A549 treated with AZD9567 at 1 μM for 4 hours (cell line): Measurements from ENCODE around the gene FXYD5. TPM values are rescaled to one million over a fixed set of nuclear protein-coding genes. Genes with fewer than 3 reads are reported as not detected.

ENCODE experiments used
- total RNA-seq: library from RNA; stranded (reverse); fragments of 200-300 nt; extraction: Qiagen RNA extraction; gene quantifications from 5 replicates; pipeline ENCODE4 v1.2.3, GENCODE V29; 2022; ENCODE audit not compliant: insufficient read depth

Gene FXYD5
- total RNA-seq: 172 to 212 TPM (median 198 TPM) in 5 replicates

GRCh38 chr19:35154525-35155406 is at the start of gene FXYD5:
Gene FXYD5 (plus strand): TSS chr19:35154735. CDS start chr19:35155551, 816 bp downstream.

GRCh38 chr19:35115177-35115951 is 39.2 kb upstream of the FXYD5 start, which contains the start of gene FXYD3:
Gene FXYD3 (plus strand): TSS chr19:35115823. CDS start chr19:35119377, 3,554 bp downstream.

GRCh38 chr19:35134601-35135242 is 19.8 kb upstream of the FXYD5 start, which contains the start of gene LGI4:
Gene LGI4 (minus strand): TSS chr19:35135059. CDS start chr19:35134680, 379 bp downstream.

GRCh38 chr19:35138305-35138892 is 16.1 kb upstream of the FXYD5 start, which contains the start of gene FXYD1:
Gene FXYD1 (plus strand): TSS chr19:35138824. CDS start chr19:35140080, 1,256 bp downstream.

GRCh38 chr19:35143231-35143715 is 11.3 kb upstream of the FXYD5 start, which contains the start of gene FXYD7:
Gene FXYD7 (plus strand): TSS chr19:35143255. CDS start chr19:35143334, 79 bp downstream.

Other genes starting within 250 kb of the FXYD5 start
- 5.3 to 6.1 TPM (median 5.6 TPM) in 5 replicates for gene ZNF30, start 227.8 kb upstream of the FXYD5 start, total RNA-seq
- gene ZNF792, start 190.5 kb upstream of the FXYD5 start, total RNA-seq: 0.49 to 1.5 TPM (median 1.3 TPM) in 5 replicates
- 129 to 140 TPM (median 137 TPM) in 5 replicates for gene GRAMD1A, start 154.4 kb upstream of the FXYD5 start, total RNA-seq
- gene SCN1B, start 124.3 kb upstream of the FXYD5 start, total RNA-seq: 8.7 to 17.8 TPM (median 17.2 TPM) in 5 replicates
- 0.09 to 0.20 TPM (median 0.13 TPM) in 3 of 5 replicates, not detected in the others for gene HPN, start 113.0 kb upstream of the FXYD5 start, total RNA-seq
- 0.17 to 0.50 TPM (median 0.35 TPM) in 4 of 5 replicates, not detected in the other for gene FXYD3, start 38.9 kb upstream of the FXYD5 start, total RNA-seq
- gene LGI4, start 19.7 kb upstream of the FXYD5 start, total RNA-seq: 0.07 to 0.32 TPM (median 0.22 TPM) in 4 of 5 replicates, not detected in the other
- 0.21 to 0.88 TPM (median 0.29 TPM) in 4 of 5 replicates, not detected in the other for gene FXYD1, start 15.9 kb upstream of the FXYD5 start, total RNA-seq
- gene FXYD7, start 11.5 kb upstream of the FXYD5 start, total RNA-seq: 0.21 to 0.29 TPM (median 0.23 TPM) in 4 of 5 replicates, not detected in the other
- gene FAM187B, start 74.0 kb downstream of the FXYD5 start, total RNA-seq: not detected in 5 replicates
- gene LSR, start 94.3 kb downstream of the FXYD5 start, total RNA-seq: 5.7 to 11.3 TPM (median 9.0 TPM) in 5 replicates
- 127 to 152 TPM (median 146 TPM) in 5 replicates for gene USF2, start 114.2 kb downstream of the FXYD5 start, total RNA-seq
- gene HAMP, start 127.8 kb downstream of the FXYD5 start, total RNA-seq: 0.06 to 0.27 TPM (median 0.12 TPM) in 4 of 5 replicates, not detected in the other
- 0.09 to 0.13 TPM in 2 of 5 replicates, not detected in the others for gene MAG, start 137.4 kb downstream of the FXYD5 start, total RNA-seq
- gene CD22, start 174.5 kb downstream of the FXYD5 start, total RNA-seq: 0.65 to 1.4 TPM (median 0.98 TPM) in 4 of 5 replicates, not detected in the other
- 0.05 TPM in 1 of 5 replicates, not detected in the others for gene FFAR1, start 193.2 kb downstream of the FXYD5 start, total RNA-seq
- gene FFAR3, start 203.7 kb downstream of the FXYD5 start, total RNA-seq: 0.07 TPM in 1 of 5 replicates, not detected in the others
- gene GPR42, start 216.3 kb downstream of the FXYD5 start, total RNA-seq: not detected in 5 replicates